Activated B cell treated with CpG ODN at 0.5 μM for 24 hours (primary cell): ENCODE data around the gene CRTAC1. TPM values are rescaled to one million over a fixed set of nuclear protein-coding genes. Genes with fewer than 3 reads are reported as not detected.

Source experiments
- ATAC-seq: fragments of 200-7000 bp; cut with Tn5 transposase; one replicate; pipeline ENCODE4 v1.10.0; 2021; ENCODE audit warnings: low read depth, mild to moderate bottlenecking, moderate library complexity
- CTCF ChIA-PET: fragments of 350-600 bp; sonication (Branson Sonifier 250); formaldehyde crosslinking; loops from one replicate; lab custom pipeline; 2021; ENCODE audit warnings: antibody characterized with exemption; lab: Charles Lee
- POLR2A ChIA-PET: fragments of 350-600 bp; sonication (Branson Sonifier 250); formaldehyde crosslinking; loops from one replicate; lab custom pipeline; 2021; ENCODE audit warnings: antibody characterized with exemption; lab: Charles Lee
- DNase-seq: peaks from one replicate; pipeline ENCODE4 v3.0.0; 2022
- H3K27ac Mint-ChIP-seq: one replicate; pipeline ENCODE4 v1.8.0; 2020; ENCODE audit warnings: mixed read lengths
- H3K27me3 Mint-ChIP-seq: one replicate; pipeline ENCODE4 v1.8.0; 2021; ENCODE audit warnings: mixed read lengths
- H3K36me3 Mint-ChIP-seq: one replicate; pipeline ENCODE4 v1.8.0; 2021; ENCODE audit warnings: low read depth, mixed read lengths
- H3K4me1 Mint-ChIP-seq: one replicate; pipeline ENCODE4 v1.8.0; 2021; ENCODE audit warnings: mixed read lengths
- H3K4me3 Mint-ChIP-seq: one replicate; pipeline ENCODE4 v1.8.0; 2020; ENCODE audit warnings: mild to moderate bottlenecking, mixed read lengths
- H3K9me3 Mint-ChIP-seq: one replicate; pipeline ENCODE4 v1.8.0; 2020; ENCODE audit warnings: mixed read lengths
- intact Hi-C: fragments of 100-400 bp; cut with micrococcal nuclease; formaldehyde crosslinking; loops from one replicate; pipeline ENCODE4 v1.15.1; 2024
- total RNA-seq: library from RNA; stranded (reverse); gene quantifications from 2 replicates; pipeline ENCODE4 v1.2.3, GENCODE V29; 2022
- TF ChIP-seq, protein P1 (sequence below): fragments of 200-600 bp; IDR thresholded peaks from one replicate; pipeline ENCODE4 v1.8.0; 2022; ENCODE audit warnings: antibody characterized with exemption, mild to moderate bottlenecking

Gene CRTAC1
- total RNA-seq, 1 donor from 2014 or later = not detected

DNA sequence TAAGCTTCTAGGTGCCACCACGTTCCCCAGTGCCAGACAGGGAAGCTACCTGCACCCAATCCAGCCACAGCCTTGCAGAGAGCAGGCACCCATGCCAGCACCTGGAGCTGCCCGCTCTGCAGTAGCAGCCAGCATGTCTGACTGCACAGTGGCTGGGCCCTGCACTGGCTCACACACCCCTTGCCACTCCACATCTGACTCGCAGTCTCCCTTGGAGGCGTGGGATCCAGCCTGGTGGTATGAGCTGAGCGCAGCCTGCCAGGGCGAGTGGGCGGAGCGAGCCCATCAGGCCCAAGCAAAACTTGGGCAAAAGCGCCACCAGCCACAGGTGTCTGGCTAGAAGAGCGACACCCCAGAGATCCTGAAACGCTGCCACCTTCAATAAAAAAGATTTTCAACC lies 30.1 kb downstream of the CRTAC1 start:
- ChIA-PET CTCF (no interaction called here), POLR2A (no interaction called here)
- Mint-ChIP-seq H3K36me3 (no peaks in the 10 kb centered on the region), H3K4me1 (no peaks in the 10 kb centered on the region), H3K27me3 (no peaks in the 10 kb centered on the region), H3K27ac (no peak overlapping the region), H3K4me3 (no peak overlapping the region), H3K9me3 (peaks cover 9% of the 10 kb centered on the region)
- ATAC-seq (no peak), DNase-seq (no peak)
- TF ChIP-seq, protein P1, sequence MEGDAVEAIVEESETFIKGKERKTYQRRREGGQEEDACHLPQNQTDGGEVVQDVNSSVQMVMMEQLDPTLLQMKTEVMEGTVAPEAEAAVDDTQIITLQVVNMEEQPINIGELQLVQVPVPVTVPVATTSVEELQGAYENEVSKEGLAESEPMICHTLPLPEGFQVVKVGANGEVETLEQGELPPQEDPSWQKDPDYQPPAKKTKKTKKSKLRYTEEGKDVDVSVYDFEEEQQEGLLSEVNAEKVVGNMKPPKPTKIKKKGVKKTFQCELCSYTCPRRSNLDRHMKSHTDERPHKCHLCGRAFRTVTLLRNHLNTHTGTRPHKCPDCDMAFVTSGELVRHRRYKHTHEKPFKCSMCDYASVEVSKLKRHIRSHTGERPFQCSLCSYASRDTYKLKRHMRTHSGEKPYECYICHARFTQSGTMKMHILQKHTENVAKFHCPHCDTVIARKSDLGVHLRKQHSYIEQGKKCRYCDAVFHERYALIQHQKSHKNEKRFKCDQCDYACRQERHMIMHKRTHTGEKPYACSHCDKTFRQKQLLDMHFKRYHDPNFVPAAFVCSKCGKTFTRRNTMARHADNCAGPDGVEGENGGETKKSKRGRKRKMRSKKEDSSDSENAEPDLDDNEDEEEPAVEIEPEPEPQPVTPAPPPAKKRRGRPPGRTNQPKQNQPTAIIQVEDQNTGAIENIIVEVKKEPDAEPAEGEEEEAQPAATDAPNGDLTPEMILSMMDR = no peak
- intact Hi-C loops = no loop called here

DNA sequence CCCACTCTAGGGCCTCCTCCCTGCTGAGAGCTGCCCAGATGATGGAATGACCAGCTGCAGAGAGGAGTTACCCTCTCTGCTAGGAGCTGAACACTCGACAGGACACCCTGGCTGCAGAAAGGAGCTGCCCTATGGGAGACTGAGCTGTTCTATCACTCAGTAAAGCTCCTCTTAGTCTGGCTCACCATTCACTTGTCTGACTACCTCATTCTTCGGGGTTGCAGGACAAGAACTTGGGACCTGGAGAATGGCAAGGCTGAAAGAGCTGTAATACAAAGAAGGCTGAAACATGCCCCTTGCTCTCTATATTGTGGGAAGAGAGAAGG lies 30.5 kb downstream of the CRTAC1 start:
- Mint-ChIP-seq H3K4me1 (no peaks in the 10 kb centered on the region), H3K9me3 (peaks cover 9% of the 10 kb centered on the region), H3K27ac (no peak overlapping the region), H3K4me3 (no peak overlapping the region), H3K36me3 (no peaks in the 10 kb centered on the region), H3K27me3 (no peaks in the 10 kb centered on the region)
- CTCF ChIA-PET = no interaction called here
- ATAC-seq (no peak), DNase-seq (no peak)
- intact Hi-C loops = no loop called here
- POLR2A ChIA-PET = no interaction called here
- TF ChIP-seq, protein P1 = no peak

DNA sequence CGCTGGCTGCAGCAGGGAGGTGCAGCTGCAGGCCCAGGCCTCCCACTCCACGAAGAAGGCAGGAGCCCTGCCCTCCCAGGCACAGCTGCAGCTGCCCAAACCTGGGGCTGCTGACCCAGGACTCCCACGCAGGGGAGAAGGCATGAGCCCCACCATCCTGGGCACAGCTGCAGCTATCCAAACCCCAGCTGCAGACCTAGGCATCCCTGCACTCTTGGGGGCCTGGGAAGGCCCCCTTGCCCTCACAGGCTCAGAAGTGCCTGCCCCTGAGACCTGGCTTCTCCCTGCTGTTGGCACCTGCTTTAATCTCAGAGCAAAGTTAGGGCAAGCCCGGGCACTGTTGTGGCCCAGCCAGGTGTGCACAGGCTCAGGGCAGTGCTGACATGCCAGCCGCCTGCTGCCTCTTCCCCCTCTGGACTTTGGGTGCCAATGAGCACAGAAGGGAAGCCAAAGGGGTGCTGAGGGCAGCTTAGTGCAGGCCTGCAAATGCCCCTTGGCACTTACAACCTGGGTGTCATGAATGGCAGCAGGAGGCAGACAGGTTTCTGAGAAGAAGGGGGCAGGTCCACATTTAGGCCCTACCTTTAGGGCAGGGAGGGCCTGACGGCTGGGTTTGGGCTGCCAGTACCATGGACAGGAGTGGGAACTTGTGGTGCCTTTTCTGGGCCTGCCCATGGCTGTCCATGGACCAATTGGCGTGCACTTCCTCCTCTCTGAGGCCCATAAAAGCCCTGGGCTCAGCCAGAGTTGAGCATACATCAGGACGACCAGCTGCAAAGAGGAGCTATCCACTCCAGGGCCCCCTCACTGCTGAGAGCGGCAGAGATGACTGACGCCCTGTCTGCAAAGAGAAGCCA lies 31.1 kb downstream of the CRTAC1 start:
- intact Hi-C loops = no loop called here
- ChIA-PET CTCF (no interaction called here), POLR2A (no interaction called here)
- Mint-ChIP-seq H3K9me3 (peaks cover 9% of the 10 kb centered on the region), H3K27me3 (peaks cover 2% of the 10 kb centered on the region), H3K4me1 (no peaks in the 10 kb centered on the region), H3K36me3 (no peaks in the 10 kb centered on the region), H3K4me3 (no peak overlapping the region), H3K27ac (no peak overlapping the region)
- DNase-seq (no peak), ATAC-seq (no peak)
- TF ChIP-seq, protein P1 = no peak

DNA sequence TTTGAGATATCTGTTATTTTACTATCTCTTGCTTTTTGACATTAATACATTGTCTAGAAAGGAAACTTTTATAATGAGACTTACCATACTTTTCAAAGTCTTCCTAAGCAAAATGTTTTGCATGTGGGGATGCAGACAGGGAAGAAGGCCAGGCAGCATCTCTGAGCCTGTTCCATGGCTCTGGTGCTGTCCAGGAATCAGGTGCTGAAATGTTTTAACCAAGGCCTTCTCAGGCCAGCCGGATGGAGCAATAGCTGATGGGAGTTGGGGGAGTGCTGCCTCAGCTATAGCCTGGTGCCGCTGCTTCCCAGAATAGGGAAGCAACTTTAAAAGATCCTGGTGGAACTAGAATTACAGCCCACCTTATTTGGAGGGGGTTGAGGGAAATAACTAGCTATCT lies 38.5 kb downstream of the CRTAC1 start:
- POLR2A ChIA-PET = no interaction called here
- H3K36me3 Mint-ChIP-seq = no peaks in the 10 kb centered on the region
- H3K27ac Mint-ChIP-seq = no peak overlapping the region
- CTCF ChIA-PET = no interaction called here
- no peak overlapping the region for H3K4me3 Mint-ChIP-seq
- H3K27me3 Mint-ChIP-seq = peaks cover 5% of the 10 kb centered on the region
- no peaks in the 10 kb centered on the region for H3K4me1 Mint-ChIP-seq
- TF ChIP-seq, protein P1 = no peak
- no peaks in the 10 kb centered on the region for H3K9me3 Mint-ChIP-seq
- intact Hi-C loops = no loop called here
- ATAC-seq = no peak
- no peak for DNase-seq

DNA sequence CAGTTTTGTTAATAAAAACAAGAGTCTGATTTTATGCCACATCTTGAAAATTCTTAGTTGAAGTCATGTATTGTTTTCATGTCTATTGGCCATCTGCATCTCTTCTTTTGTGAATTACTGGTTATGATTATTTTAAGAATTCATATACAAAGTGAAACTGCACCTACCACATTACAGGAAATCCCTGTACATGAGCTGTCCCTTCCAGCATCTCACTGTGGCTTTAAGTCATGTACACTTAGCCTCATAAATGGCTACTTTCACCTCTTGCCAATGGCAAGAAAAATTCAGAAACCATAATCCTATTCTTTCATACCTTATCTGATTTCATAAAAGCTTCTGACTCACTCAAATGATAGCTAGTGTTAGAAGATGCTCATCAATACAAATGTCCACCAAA lies 48.6 kb downstream of the CRTAC1 start:
- CTCF ChIA-PET = no interaction called here
- H3K36me3 Mint-ChIP-seq = no peaks in the 10 kb centered on the region
- H3K4me1 Mint-ChIP-seq = no peaks in the 10 kb centered on the region
- DNase-seq = no peak
- no peak for ATAC-seq
- H3K27me3 Mint-ChIP-seq = peaks cover 16% of the 10 kb centered on the region
- H3K9me3 Mint-ChIP-seq = no peaks in the 10 kb centered on the region
- POLR2A ChIA-PET = no interaction called here
- H3K27ac Mint-ChIP-seq = no peak overlapping the region
- intact Hi-C loops = no loop called here
- no peak overlapping the region for H3K4me3 Mint-ChIP-seq
- TF ChIP-seq, protein P1 = no peak
